ENCODE measurements around the gene TLR5.

The TLR5 gene

DNA sequence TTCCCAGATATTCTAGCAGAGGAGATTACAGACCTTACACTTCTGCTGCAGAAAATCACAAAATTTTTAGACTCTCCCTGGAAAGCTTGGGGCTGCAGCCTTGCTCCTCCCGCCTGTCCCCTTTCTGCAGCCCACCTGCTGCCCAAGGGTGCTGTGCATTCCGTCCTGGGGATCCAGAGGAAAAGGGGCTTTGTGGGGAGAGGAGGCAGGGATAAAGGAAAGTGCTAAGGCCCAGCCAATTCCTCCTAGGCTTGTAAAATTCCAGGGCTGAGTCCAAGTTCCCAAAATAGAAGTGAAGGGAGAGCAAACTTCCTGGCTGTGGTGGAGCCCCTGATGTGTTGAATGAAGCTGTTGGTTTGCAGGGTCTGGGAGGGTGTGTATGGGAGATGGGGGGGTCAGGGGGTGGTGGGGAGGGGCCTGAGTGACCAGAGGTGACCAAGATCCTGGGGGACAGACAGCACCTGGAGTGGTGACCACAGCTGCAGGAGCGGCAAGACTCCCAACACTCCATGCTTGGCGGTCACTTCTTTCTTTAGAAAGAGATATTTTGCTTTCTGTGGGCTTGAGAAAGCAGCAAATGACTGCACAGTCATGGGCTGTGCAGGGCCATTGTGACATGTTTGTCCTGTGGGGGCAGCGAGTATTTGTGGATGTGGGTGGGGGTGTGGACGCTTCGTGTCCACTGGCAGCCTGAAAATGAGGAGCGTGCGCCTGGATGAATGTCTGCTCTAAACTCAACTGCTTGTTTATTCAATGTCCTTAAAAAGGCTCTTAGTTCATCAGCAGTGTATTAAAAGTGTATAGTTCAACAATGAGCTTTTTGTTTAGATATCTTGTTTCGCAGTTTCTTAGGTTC, 68.4 kb downstream of the TLR5 start:
- no peak for DNase-seq (ENCODE audit: low read depth, low spot score)

GRCh38 chr1:223068900-223069665, 74.0 kb downstream of the TLR5 start:
- DNase-seq (ENCODE audit: low read depth, low spot score): no peak

DNA sequence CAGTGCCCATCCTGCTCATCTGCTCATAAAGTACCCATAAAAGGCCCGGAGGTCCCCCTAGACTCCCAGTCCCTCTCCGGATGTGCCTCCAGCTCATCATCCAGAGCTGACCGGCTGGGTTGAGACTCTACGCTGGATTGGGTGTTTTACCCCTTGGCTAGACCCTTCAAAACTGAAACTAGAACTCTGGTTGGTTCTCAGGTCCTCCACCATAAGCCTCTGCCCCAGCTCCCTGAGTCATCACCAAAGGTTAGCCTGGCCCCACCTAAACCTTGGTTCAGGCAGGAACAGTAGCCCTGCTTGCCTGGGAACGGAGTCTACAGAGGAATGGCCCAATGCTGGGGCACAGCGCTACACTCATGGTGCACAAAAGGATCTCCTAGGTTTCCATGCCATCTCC, 75.1 kb downstream of the TLR5 start:
- no peak for DNase-seq (ENCODE audit: low read depth, low spot score)

DNA sequence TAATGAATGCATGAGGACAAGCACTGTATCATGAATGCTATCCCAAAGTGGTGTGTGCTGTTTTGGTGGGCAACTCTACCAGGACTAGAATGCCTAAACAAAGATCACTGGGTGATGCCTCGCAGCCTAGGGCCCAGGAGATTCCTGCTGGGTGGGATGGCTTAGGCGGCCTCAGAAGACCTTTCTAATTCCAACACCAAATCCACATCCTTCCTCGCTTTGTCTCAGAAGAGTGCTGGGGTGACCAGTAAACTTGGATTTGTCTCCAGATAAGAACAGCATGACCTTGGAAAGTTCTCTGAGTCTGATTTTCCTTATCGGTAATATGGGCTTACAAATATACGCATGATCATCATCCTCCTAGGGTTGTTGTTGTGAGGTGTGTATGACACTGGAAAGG, 76.6 kb downstream of the TLR5 start:
- DNase-seq (ENCODE audit: low read depth, low spot score): no peak

- DNase-seq (ENCODE audit: low read depth, low spot score): no peak
Measured at GRCh38 chr1:223062177-223062576, 80.9 kb downstream of the TLR5 start.

DNA sequence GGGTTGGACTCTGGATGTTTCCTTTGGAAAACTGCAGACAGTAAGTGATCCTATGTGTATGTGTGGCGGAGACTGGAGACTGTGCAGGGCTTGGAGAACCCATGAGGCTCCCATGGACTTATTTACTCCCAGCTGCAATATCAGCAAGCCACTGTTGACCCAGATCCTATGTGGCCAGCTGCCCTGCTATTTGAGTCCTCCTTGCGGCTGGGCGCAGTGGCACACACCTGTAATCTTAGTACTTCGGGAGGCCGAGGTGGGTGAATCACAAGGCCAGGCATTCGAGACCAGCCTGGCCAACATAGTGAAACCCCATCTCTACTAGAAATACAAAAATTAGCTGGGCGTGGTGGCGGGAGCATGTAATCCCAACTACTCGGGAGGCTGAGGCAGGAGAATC, 83.5 kb downstream of the TLR5 start:
- no peak for DNase-seq (ENCODE audit: low read depth, low spot score)

All from brain pericyte (primary cell).